IMR-90 (cell line): ENCODE results near the gene C3orf49. TPM values are rescaled to one million over a fixed set of nuclear protein-coding genes. Genes with fewer than 3 reads are reported as not detected.

Source experiments
- ATAC-seq: fragments of 200-7000 bp; cut with Tn5 transposase; 2 replicates; pipeline ENCODE4 v1.9.1; 2020; ENCODE audit warnings: low read depth, mild to moderate bottlenecking, moderate library complexity
- BruUV-seq: library from RNA; stranded (reverse); fragments of 400-500 nt; replicated peaks from 2 replicates; lab custom pipeline; 2021; lab: Mats Ljungman, UMichigan
- CTCF ChIA-PET: fragments of 300-600 bp; formaldehyde crosslinking; extraction: SDS; loops from one replicate; lab custom pipeline; 2021; ENCODE audit warnings: antibody characterized with exemption; lab: Yijun Ruan, JAX
- POLR2A ChIA-PET: fragments of 300-600 bp; sonication (Branson Sonifier 250); formaldehyde crosslinking; loops from one replicate; lab custom pipeline; 2022; ENCODE audit warnings: antibody characterized with exemption; ENCODE audit not compliant: unreplicated experiment; lab: Charles Lee
- DNase-seq: peaks from one replicate; pipeline ENCODE4 v3.0.0; 2013
- H2AFZ ChIP-seq: replicated peaks from 2 replicates; pipeline ENCODE3; 2013; ENCODE audit warnings: low read length, mild to moderate bottlenecking; ENCODE audit not compliant: poor library complexity
- H2AK5ac ChIP-seq: 2 replicates; pipeline ENCODE4 v1.6.1; 2013; ENCODE audit warnings: low read depth, low read length, inconsistent platforms
- H2AK9ac ChIP-seq: replicated peaks from 2 replicates; pipeline ENCODE3; 2013; ENCODE audit warnings: mild to moderate bottlenecking, low read depth, low read length, moderate library complexity; ENCODE audit not compliant: poor library complexity
- H2BK120ac ChIP-seq: 2 replicates; pipeline ENCODE4 v1.6.1; 2013; ENCODE audit warnings: low read depth, low read length, inconsistent platforms
- H2BK15ac ChIP-seq: 3 replicates; pipeline ENCODE4 v1.6.1; 2013; ENCODE audit warnings: low read depth, low read length, inconsistent platforms
- H2BK20ac ChIP-seq: 2 replicates; pipeline ENCODE4 v1.6.1; 2013; ENCODE audit warnings: low read depth, mild to moderate bottlenecking, inconsistent platforms, low read length, moderate library complexity
- H2BK5ac ChIP-seq: 2 replicates; pipeline ENCODE4 v1.6.1; 2013; ENCODE audit warnings: mild to moderate bottlenecking, low read depth, low read length, inconsistent platforms; ENCODE audit not compliant: poor library complexity, severe bottlenecking
- H3K14ac ChIP-seq: replicated peaks from 2 replicates; pipeline ENCODE4 v1.6.1; 2013; ENCODE audit warnings: low read depth, low read length, inconsistent platforms
- H3K18ac ChIP-seq: 2 replicates; pipeline ENCODE4 v1.6.1; 2013; ENCODE audit warnings: low read depth, low read length, control low read depth
- H3K23ac ChIP-seq: 2 replicates; pipeline ENCODE4 v1.6.1; 2013; ENCODE audit warnings: low read depth, low read length, inconsistent platforms
- H3K27ac ChIP-seq: 2 replicates; pipeline ENCODE4 v1.5.1; 2013; ENCODE audit warnings: mild to moderate bottlenecking, control low read depth, low read length; ENCODE audit not compliant: insufficient read depth
- H3K27me3 ChIP-seq: 2 replicates; pipeline ENCODE4 v1.6.1; 2013; ENCODE audit warnings: low read length; ENCODE audit not compliant: control insufficient read depth, insufficient read depth
- H3K36me3 ChIP-seq: 2 replicates; pipeline ENCODE4 v1.6.1; 2013; ENCODE audit warnings: low read length, mixed read lengths; ENCODE audit not compliant: control insufficient read depth, insufficient read depth
- H3K4ac ChIP-seq: 2 replicates; pipeline ENCODE4 v1.6.1; 2013; ENCODE audit warnings: low read depth, low read length, inconsistent platforms
- H3K4me1 ChIP-seq: 2 replicates; pipeline ENCODE4 v1.6.1; 2013; ENCODE audit warnings: low read length, mixed read lengths; ENCODE audit not compliant: control insufficient read depth, insufficient read depth
- H3K4me2 ChIP-seq: 2 replicates; pipeline ENCODE4 v1.6.1; 2013; ENCODE audit warnings: low read depth, mild to moderate bottlenecking, control low read depth, low read length, moderate library complexity
- H3K4me3 ChIP-seq: 2 replicates; pipeline ENCODE4 v1.5.1; 2013; ENCODE audit warnings: low read depth, mild to moderate bottlenecking, control low read depth, low read length, moderate library complexity; ENCODE audit not compliant: insufficient read depth
- H3K56ac ChIP-seq: 2 replicates; pipeline ENCODE4 v1.6.1; 2013; ENCODE audit warnings: low read length, inconsistent platforms; ENCODE audit not compliant: insufficient read depth; ENCODE audit errors: extremely low read depth
- H3K79me1 ChIP-seq, 2 experiments: 2 replicates each; pipeline ENCODE4 v1.6.1; 2013; ENCODE audit warnings: low read length in 2 of 2, inconsistent platforms in 1 of 2, low read depth in 1 of 2
- H3K9ac ChIP-seq: 2 replicates; pipeline ENCODE4 v1.6.1; 2013; ENCODE audit warnings: low read depth, low read length, control low read depth
- H3K9me1 ChIP-seq: 2 replicates; pipeline ENCODE4 v1.6.1; 2013; ENCODE audit warnings: low read length, inconsistent platforms; ENCODE audit not compliant: insufficient read depth
- H3K9me3 ChIP-seq: 2 replicates; pipeline ENCODE4 v1.6.1; 2013; ENCODE audit warnings: low read length; ENCODE audit not compliant: control insufficient read depth, insufficient read depth
- H4K20me1 ChIP-seq: 2 replicates; pipeline ENCODE4 v1.6.1; 2013; ENCODE audit warnings: low read length, inconsistent platforms; ENCODE audit not compliant: insufficient read depth
- H4K5ac ChIP-seq: 2 replicates; pipeline ENCODE4 v1.6.1; 2013; ENCODE audit warnings: mild to moderate bottlenecking, low read depth, low read length, control low read depth
- H4K8ac ChIP-seq, 2 experiments: 2 replicates each; pipeline ENCODE4 v1.6.1; 2013; ENCODE audit warnings: low read depth in 2 of 2, low read length in 2 of 2, control low read depth in 1 of 2, inconsistent platforms in 1 of 2
- H4K91ac ChIP-seq: 2 replicates; pipeline ENCODE4 v1.6.1; 2013; ENCODE audit warnings: low read depth, low read length, inconsistent platforms; ENCODE audit not compliant: insufficient read depth
- BHLHE40 ChIP-seq: fragments of 150-350 bp; IDR thresholded peaks from 2 replicates; pipeline ENCODE4 v1.6.1; 2016; ENCODE audit warnings: mild to moderate bottlenecking, low read depth, low read length
- CEBPB ChIP-seq: IDR thresholded peaks from 2 replicates; pipeline ENCODE4 v1.6.1; 2012; ENCODE audit warnings: low read depth, low read length, improper control_type of control experiment
- CHD1 ChIP-seq: IDR thresholded peaks from 2 replicates; pipeline ENCODE4 v1.6.1; 2012; ENCODE audit warnings: low read depth, low read length, improper control_type of control experiment
- CTCF ChIP-seq: conservative IDR thresholded peaks from 2 replicates; pipeline ENCODE4 v1.5.1; 2012; ENCODE audit warnings: mild to moderate bottlenecking, low read depth, low read length, improper control_type of control experiment
- ELK1 ChIP-seq: fragments of 150-350 bp; IDR thresholded peaks from 2 replicates; pipeline ENCODE4 v1.6.1; 2016; ENCODE audit warnings: low read depth, mild to moderate bottlenecking, low read length, moderate library complexity, borderline replicate concordance
- NFE2L2 ChIP-seq: fragments of 150-350 bp; IDR thresholded peaks from 2 replicates; pipeline ENCODE4 v1.6.1; 2016; ENCODE audit warnings: low read depth, mild to moderate bottlenecking, low read length
- POLR2A ChIP-seq: IDR thresholded peaks from 2 replicates; pipeline ENCODE4 v1.6.1; 2012; ENCODE audit warnings: mild to moderate bottlenecking, low read depth, low read length
- RAD21 ChIP-seq: IDR thresholded peaks from 2 replicates; pipeline ENCODE4 v1.6.1; 2012; ENCODE audit warnings: low read length, improper control_type of control experiment
- RCOR1 ChIP-seq: IDR thresholded peaks from 2 replicates; pipeline ENCODE4 v1.6.1; 2012; ENCODE audit warnings: mild to moderate bottlenecking, low read length, improper control_type of control experiment; ENCODE audit not compliant: insufficient replicate concordance
- RFX5 ChIP-seq: IDR thresholded peaks from 2 replicates; pipeline ENCODE4 v1.8.0; 2012; ENCODE audit warnings: low read depth, mild to moderate bottlenecking, low read length, moderate library complexity
- WGBS, 2 experiments: methylation state at CpG; one replicate each; pipeline versions ENCODE4 v1.1.5 to v1.1.7; 2013; ENCODE audit warnings: missing lambda C conversion rate in 2 of 2; ENCODE audit not compliant: insufficient read length in 1 of 2; ENCODE audit errors: extremely low coverage in 2 of 2; 5-methylcytosine and 5-hydroxymethylcytosine counted together
- dilution Hi-C: fragments of 300-500 bp; cut with HindIII; formaldehyde crosslinking; loops from one replicate; pipeline ENCODE4 v1.14.3; 2018; ENCODE audit warnings: low sequenced_read_pairs; ENCODE audit not compliant: unreplicated experiment
- in situ Hi-C: fragments of 300-500 bp; cut with MboI; formaldehyde crosslinking; loops from 3 replicates; pipeline ENCODE4 v1.14.3; 2019; ENCODE audit warnings: low sequenced_read_pairs, inconsistent platforms, mixed read lengths
- intact Hi-C: fragments of 100-400 bp; cut with micrococcal nuclease; formaldehyde crosslinking; loops from 2 replicates; pipeline ENCODE4 v1.10.0; 2022
- polyA plus RNA-seq, 3 experiments: library from polyadenylated mRNA; depleted of rRNA; stranded (reverse); fragments of >200 nt; gene quantifications; 2 replicates each; pipeline ENCODE4 v1.2.3, GENCODE V29; 2012; ENCODE audit warnings: low replicate concordance in 1 of 3
- total RNA-seq: library from RNA; depleted of rRNA; stranded (reverse); fragments of >200 nt; gene quantifications from 2 replicates; pipeline ENCODE4 v1.2.3, GENCODE V29; 2012

The C3orf49 gene
- total and polyA plus RNA-seq, 2 of the 4 experiments (the other 2 are of a cell fraction): not detected

- Histone ChIP-seq H3K9me3 (no peaks in the 10 kb centered on the region), H3K79me1 (peaks cover 49 to 67% of the 10 kb centered on the region in 2 experiments), H3K4ac (no peak overlapping the region), H3K4me2 (no peak overlapping the region), H3K27ac (no peak overlapping the region), H2BK15ac (no peak overlapping the region), H3K9me1 (peaks cover 6% of the 10 kb centered on the region; the same call in 1 of the 2 replicates), H3K18ac (no peak overlapping the region), H4K8ac (no peak overlapping the region), H3K4me1 (peaks cover 7% of the 10 kb centered on the region), H3K23ac (no peak overlapping the region), H4K91ac (no peak overlapping the region), H2AK5ac (no peak overlapping the region), H3K56ac (no peak overlapping the region), H3K36me3 (no peaks in the 10 kb centered on the region), H2BK120ac (no peak overlapping the region), H3K9ac (no peak overlapping the region), H2AK9ac (no peak overlapping the region), H2BK20ac (no peak overlapping the region), H3K14ac (no peak overlapping the region), H2AFZ (no peak overlapping the region), H3K4me3 (no peak overlapping the region), H4K20me1 (peaks cover 54% of the 10 kb centered on the region; the same call in 1 of the 2 replicates), H2BK5ac (no peak overlapping the region), H3K27me3 (no peaks in the 10 kb centered on the region), H4K5ac (no peak overlapping the region)
- ChIA-PET POLR2A (no interaction called here), CTCF (no interaction called here)
- intact Hi-C loops: loop anchor here (5.0 kb wide), 1 partner anchor 34 kb away; the partner anchor contains the start of gene SCAANT1
- no TSS peak for BruUV-seq
- dilution Hi-C loops: no loop called here
- ATAC-seq (no peak), DNase-seq (no peak)
- WGBS, 2 experiments: 100% methylated on average over 1 of the region's 2 CpGs; no CpG with 5 or more reads in 1 of the 2 experiments
- no peak for TF ChIP-seq POLR2A
- no peak for TF ChIP-seq BHLHE40
- no peak for TF ChIP-seq RAD21
- TF ChIP-seq CTCF: no peak
- no peak for TF ChIP-seq CHD1
- no peak for TF ChIP-seq NFE2L2
- TF ChIP-seq RFX5: no peak
- TF ChIP-seq CEBPB: no peak
- TF ChIP-seq ELK1: no peak
- TF ChIP-seq RCOR1: no peak
- in situ Hi-C loops: no loop called here
Observed at GRCh38 chr3:63878394-63879060, 59.4 kb downstream of the C3orf49 start.
